Liver (tissue), 9 donors: Measurements from ENCODE around the gene ZGRF1. TPM values are rescaled to one million over a fixed set of nuclear protein-coding genes. Genes with fewer than 3 reads are reported as not detected.

Experiments used
- DNase-seq: peaks from one replicate; pipeline ENCODE4 v3.0.0-alpha.2; 2017; ENCODE audit warnings: low spot score
- H3K27ac ChIP-seq, 2 donors: one replicate each; pipeline ENCODE4 v1.7.0; 2013; ENCODE audit warnings: inconsistent platforms in 2 of 2, low read length in 2 of 2, control low read depth in 1 of 2, low read depth in 1 of 2, mild to moderate bottlenecking in 1 of 2
- H3K27me3 ChIP-seq, 4 donors: one replicate each; pipeline versions ENCODE4 v1.6.1 to v1.7.0; 2013; ENCODE audit warnings: low read length in 3 of 4, inconsistent platforms in 1 of 4, mild to moderate bottlenecking in 1 of 4, moderate library complexity in 1 of 4; ENCODE audit not compliant: control insufficient read depth in 4 of 4, insufficient read depth in 4 of 4
- H3K36me3 ChIP-seq, 4 donors: one replicate each; pipeline versions ENCODE4 v1.6.1 to v1.7.0; 2013; ENCODE audit warnings: low read length in 3 of 4, mild to moderate bottlenecking in 3 of 4, low read depth in 1 of 4, moderate library complexity in 1 of 4; ENCODE audit not compliant: control insufficient read depth in 4 of 4, insufficient read depth in 3 of 4
- H3K4me1 ChIP-seq, 4 donors: one replicate each; pipeline versions ENCODE4 v1.6.1 to v1.7.0; 2013; ENCODE audit warnings: low read length in 3 of 4, mild to moderate bottlenecking in 3 of 4, moderate library complexity in 1 of 4; ENCODE audit not compliant: control insufficient read depth in 4 of 4, insufficient read depth in 4 of 4
- H3K4me3 ChIP-seq, 3 donors: one replicate each; pipeline versions ENCODE4 v1.6.1 to v1.7.0; 2013; ENCODE audit warnings: low read length in 3 of 3, control low read depth in 1 of 3, low read depth in 1 of 3, mild to moderate bottlenecking in 1 of 3
- H3K9ac ChIP-seq, 2 donors: one replicate each; pipeline ENCODE4 v1.7.0; 2013; ENCODE audit warnings: low read length in 2 of 2, mild to moderate bottlenecking in 2 of 2, moderate library complexity in 2 of 2, control low read depth in 1 of 2, low read depth in 1 of 2
- H3K9me3 ChIP-seq, 4 donors: one replicate each; pipeline versions ENCODE4 v1.6.1 to v1.7.0; 2013; ENCODE audit warnings: low read length in 3 of 4; ENCODE audit not compliant: control insufficient read depth in 4 of 4
- FOXA1 ChIP-seq: IDR thresholded peaks from 2 replicates; pipeline ENCODE4 v1.6.1; 2016; ENCODE audit warnings: antibody characterized with exemption
- FOXA2 ChIP-seq: IDR thresholded peaks from 2 replicates; pipeline ENCODE4 v1.6.1; 2016; ENCODE audit warnings: antibody characterized with exemption
- GABPA ChIP-seq, 2 donors: IDR thresholded peaks in 1 of 2; conservative IDR thresholded peaks in 1 of 2; 2 replicates each; pipeline ENCODE4 v1.6.1; 2016; ENCODE audit warnings: antibody characterized with exemption in 2 of 2, mild to moderate bottlenecking in 1 of 2, moderate library complexity in 1 of 2
- JUND ChIP-seq, 2 donors: IDR thresholded peaks; 2 replicates each; pipeline ENCODE4 v1.6.1; 2016; ENCODE audit warnings: antibody characterized with exemption in 2 of 2
- RAD21 ChIP-seq, 2 donors: IDR thresholded peaks; 2 replicates each; pipeline ENCODE4 v1.6.1; 2016; ENCODE audit warnings: antibody characterized with exemption in 2 of 2, mild to moderate bottlenecking in 2 of 2
- RXRA ChIP-seq, 2 donors: IDR thresholded peaks; 2 replicates each; pipeline ENCODE4 v1.6.1; 2017 to 2018; ENCODE audit warnings: antibody characterized with exemption in 2 of 2, mild to moderate bottlenecking in 1 of 2
- TAF1 ChIP-seq: conservative IDR thresholded peaks from 2 replicates; pipeline ENCODE4 v1.6.1; 2016; ENCODE audit warnings: antibody characterized with exemption, mild to moderate bottlenecking
- YY1 ChIP-seq: IDR thresholded peaks from 2 replicates; pipeline ENCODE4 v1.6.1; 2016; ENCODE audit warnings: antibody characterized with exemption, mild to moderate bottlenecking
- WGBS: extraction: QIAGEN DNeasy Blood & Tissue Kit; methylation state at CpG from one replicate; pipeline ENCODE4 v1.1.7; 2013; 5-methylcytosine and 5-hydroxymethylcytosine counted together
- polyA plus RNA-seq, 2 donors: library from polyadenylated mRNA; stranded (reverse) in 1 of 2; unstranded in 1 of 2; fragments of 200-250 nt in 1 of 2; fragments of >200 nt in 1 of 2; fragmentation: Nextera tagmentation in 1 of 2; extraction: Ambion mirVana in 1 of 2; gene quantifications; one replicate each; pipeline versions ENCODE4 v1.2.1 to v1.2.3, GENCODE V29; 2013 to 2015
- total RNA-seq, 2 donors: library from RNA; depleted of rRNA; stranded (reverse); fragments of >200 nt; gene quantifications; one replicate each; pipeline ENCODE4 v1.2.3, GENCODE V29; 2014
- TF ChIP-seq, protein P1 (sequence below): IDR thresholded peaks from 2 replicates; pipeline ENCODE4 v1.6.1; 2016; ENCODE audit warnings: antibody characterized with exemption
- TF ChIP-seq, protein P2 (sequence below): IDR thresholded peaks from 2 replicates; pipeline ENCODE4 v1.6.1; 2016; ENCODE audit warnings: antibody characterized with exemption, mild to moderate bottlenecking
- donor health status: healthy.
- donor health status: healthy.
- donor health status: healthy.
- donor health status: healthy.
- donor health status: healthy.

The ZGRF1 gene
- total and polyA plus RNA-seq, 4 donors: 0.38 to 12.7 (median 2.1) TPM

DNA sequence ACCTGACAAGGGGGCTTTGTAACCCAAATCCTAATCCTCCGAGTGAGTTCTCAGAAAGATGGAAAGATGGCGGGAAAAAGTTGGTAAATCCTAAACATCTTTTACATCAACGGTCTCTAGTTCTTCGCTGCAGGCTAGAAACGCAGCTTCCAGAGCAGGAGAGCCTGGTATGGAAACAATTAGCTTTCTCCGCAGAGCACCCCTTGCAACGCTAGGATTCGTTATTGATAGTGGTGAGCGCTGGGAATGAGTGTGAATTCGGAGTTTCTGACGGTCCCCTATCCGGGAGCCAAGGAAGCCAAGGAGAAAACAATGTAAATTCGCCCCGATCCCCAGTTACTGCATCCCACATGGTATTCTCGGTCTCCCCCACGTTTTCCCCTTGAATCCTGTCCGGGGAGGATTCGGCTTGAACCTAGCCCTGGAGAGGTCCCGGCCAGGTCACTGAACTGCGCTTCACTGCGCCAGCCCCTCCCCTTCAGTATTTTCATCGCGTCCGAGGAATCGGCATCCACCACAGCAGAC is 116.0 kb downstream of the ZGRF1 start:
- no peak for DNase-seq
- no peak for TF ChIP-seq GABPA (IDR thresholded peaks at IDR 0.05 in 1 of 2, conservative IDR thresholded peaks at IDR 0.05 in 1 of 2)
- TF ChIP-seq FOXA2: no peak
- TF ChIP-seq, protein P1, sequence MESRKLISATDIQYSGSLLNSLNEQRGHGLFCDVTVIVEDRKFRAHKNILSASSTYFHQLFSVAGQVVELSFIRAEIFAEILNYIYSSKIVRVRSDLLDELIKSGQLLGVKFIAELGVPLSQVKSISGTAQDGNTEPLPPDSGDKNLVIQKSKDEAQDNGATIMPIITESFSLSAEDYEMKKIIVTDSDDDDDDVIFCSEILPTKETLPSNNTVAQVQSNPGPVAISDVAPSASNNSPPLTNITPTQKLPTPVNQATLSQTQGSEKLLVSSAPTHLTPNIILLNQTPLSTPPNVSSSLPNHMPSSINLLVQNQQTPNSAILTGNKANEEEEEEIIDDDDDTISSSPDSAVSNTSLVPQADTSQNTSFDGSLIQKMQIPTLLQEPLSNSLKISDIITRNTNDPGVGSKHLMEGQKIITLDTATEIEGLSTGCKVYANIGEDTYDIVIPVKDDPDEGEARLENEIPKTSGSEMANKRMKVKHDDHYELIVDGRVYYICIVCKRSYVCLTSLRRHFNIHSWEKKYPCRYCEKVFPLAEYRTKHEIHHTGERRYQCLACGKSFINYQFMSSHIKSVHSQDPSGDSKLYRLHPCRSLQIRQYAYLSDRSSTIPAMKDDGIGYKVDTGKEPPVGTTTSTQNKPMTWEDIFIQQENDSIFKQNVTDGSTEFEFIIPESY: no peak
- TF ChIP-seq, protein P2, sequence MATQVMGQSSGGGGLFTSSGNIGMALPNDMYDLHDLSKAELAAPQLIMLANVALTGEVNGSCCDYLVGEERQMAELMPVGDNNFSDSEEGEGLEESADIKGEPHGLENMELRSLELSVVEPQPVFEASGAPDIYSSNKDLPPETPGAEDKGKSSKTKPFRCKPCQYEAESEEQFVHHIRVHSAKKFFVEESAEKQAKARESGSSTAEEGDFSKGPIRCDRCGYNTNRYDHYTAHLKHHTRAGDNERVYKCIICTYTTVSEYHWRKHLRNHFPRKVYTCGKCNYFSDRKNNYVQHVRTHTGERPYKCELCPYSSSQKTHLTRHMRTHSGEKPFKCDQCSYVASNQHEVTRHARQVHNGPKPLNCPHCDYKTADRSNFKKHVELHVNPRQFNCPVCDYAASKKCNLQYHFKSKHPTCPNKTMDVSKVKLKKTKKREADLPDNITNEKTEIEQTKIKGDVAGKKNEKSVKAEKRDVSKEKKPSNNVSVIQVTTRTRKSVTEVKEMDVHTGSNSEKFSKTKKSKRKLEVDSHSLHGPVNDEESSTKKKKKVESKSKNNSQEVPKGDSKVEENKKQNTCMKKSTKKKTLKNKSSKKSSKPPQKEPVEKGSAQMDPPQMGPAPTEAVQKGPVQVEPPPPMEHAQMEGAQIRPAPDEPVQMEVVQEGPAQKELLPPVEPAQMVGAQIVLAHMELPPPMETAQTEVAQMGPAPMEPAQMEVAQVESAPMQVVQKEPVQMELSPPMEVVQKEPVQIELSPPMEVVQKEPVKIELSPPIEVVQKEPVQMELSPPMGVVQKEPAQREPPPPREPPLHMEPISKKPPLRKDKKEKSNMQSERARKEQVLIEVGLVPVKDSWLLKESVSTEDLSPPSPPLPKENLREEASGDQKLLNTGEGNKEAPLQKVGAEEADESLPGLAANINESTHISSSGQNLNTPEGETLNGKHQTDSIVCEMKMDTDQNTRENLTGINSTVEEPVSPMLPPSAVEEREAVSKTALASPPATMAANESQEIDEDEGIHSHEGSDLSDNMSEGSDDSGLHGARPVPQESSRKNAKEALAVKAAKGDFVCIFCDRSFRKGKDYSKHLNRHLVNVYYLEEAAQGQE: no peak
- TF ChIP-seq JUND (IDR thresholded peaks at IDR 0.05): no peak
- no peak for TF ChIP-seq FOXA1
- peaks cover 18 to 38% (median 28%) of the 10 kb centered on the region in 4 donors for H3K4me1 ChIP-seq
- peaks cover 0 to 4% (median 0%) of the 10 kb centered on the region in 4 donors for H3K9me3 ChIP-seq
- no peak overlapping the region for H3K27ac ChIP-seq
- H3K27me3 ChIP-seq: peaks cover 4 to 52% (median 21%) of the 10 kb centered on the region in 4 donors
- no peak overlapping the region for H3K4me3 ChIP-seq
- no peak overlapping the region for H3K9ac ChIP-seq
- WGBS: 6% methylated on average over 25 of the region's 25 CpGs
- H3K36me3 ChIP-seq: no peaks in the 10 kb centered on the region

DNA sequence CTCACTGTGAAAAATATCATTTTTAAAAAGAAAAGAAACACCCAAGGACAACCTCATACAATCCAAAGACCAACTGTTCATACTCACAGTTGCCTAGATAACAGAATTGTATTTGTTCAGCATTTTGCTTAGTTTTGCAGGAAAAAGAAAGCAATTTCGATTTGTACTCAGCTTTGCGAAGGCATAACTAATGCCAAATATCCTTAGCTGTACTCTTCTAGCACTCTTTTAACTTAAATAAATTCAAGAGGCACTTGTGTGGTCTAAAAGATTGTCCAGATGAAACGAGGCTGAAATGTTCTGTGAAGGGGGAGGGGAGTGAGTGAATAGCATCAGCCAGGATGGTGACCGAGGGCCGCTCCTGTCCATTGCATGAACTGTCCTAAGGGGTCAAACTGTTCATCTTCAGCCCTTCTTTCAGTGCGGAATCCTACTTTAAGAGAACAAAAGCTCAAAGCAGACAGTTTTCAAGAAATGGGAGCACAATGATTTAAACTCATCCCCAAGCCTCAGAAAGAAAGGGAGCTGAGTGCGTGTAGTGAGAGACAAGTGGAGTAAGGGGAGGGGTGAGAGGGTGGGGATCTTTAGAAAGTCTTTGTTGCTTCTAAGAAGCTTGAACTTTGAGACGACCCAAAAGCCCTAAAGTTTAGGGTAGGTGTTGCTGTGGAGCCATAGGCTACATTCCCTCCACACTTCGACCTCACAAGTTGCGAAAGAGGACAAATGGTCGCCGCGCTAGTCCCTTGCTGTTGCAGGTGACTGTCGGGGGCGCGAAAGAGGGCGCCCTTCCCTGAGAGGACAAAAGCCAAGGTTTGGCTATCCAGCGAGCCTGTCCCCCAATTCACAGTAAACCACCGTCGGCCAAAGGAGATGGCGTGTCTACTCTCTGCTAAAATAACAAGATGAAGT is 116.8 kb downstream of the ZGRF1 start:
- 8% methylated on average over 21 of the region's 21 CpGs for WGBS
- Histone ChIP-seq H3K4me3 (no peak overlapping the region), H3K27ac (no peak overlapping the region), H3K9ac (no peak overlapping the region), H3K36me3 (no peaks in the 10 kb centered on the region), H3K9me3 (peaks cover 0 to 4% (median 0%) of the 10 kb centered on the region in 4 donors), H3K4me1 (peaks cover 24 to 45% (median 34%) of the 10 kb centered on the region in 4 donors), H3K27me3 (peaks cover 4 to 53% (median 24%) of the 10 kb centered on the region in 4 donors)
- DNase-seq: no peak
- no peak for TF ChIP-seq RXRA (IDR thresholded peaks at IDR 0.05)
- TF ChIP-seq, protein P1: no peak
- TF ChIP-seq YY1: no peak
- no peak for TF ChIP-seq TAF1
- TF ChIP-seq FOXA2: no peak
- no peak for TF ChIP-seq RAD21 (IDR thresholded peaks at IDR 0.05)
